CD4-positive, alpha-beta T cell (primary cell): ENCODE measurements around the gene KLRD1. TPM values are rescaled to one million over a fixed set of nuclear protein-coding genes. Genes with fewer than 3 reads are reported as not detected.

Experiments used
- ATAC-seq: fragments of 200-7000 bp; cut with Tn5 transposase; one replicate; pipeline ENCODE4 v1.10.0; 2022; ENCODE audit warnings: mild to moderate bottlenecking; ENCODE audit not compliant: poor library complexity
- CTCF ChIA-PET: fragments of 350-600 bp; sonication (Branson Sonifier 250); formaldehyde crosslinking; loops from one replicate; lab custom pipeline; 2021; ENCODE audit warnings: antibody characterized with exemption, inconsistent platforms; lab: Charles Lee
- POLR2A ChIA-PET: fragments of 350-600 bp; sonication (Branson Sonifier 250); formaldehyde crosslinking; loops from one replicate; lab custom pipeline; 2021; ENCODE audit warnings: antibody characterized with exemption, inconsistent platforms; lab: Charles Lee
- DNase-seq, 14 experiments: peaks; one replicate each; pipeline ENCODE4 v3.0.0-alpha.2; 2013 to 2020; ENCODE audit warnings: mixed read lengths in 2 of 14
- H3K27ac ChIP-seq, 2 donors: one replicate each; pipeline versions ENCODE4 v1.5.1 to v1.7.0; 2013; ENCODE audit warnings: low read length in 2 of 2, low read depth in 1 of 2, mild to moderate bottlenecking in 1 of 2
- H3K27me3 ChIP-seq, 2 experiments: 1 replicate in 1 of 2; 2 replicates in 1 of 2; pipeline versions ENCODE4 v1.6.1 to v1.7.0; 2013; ENCODE audit warnings: low read length in 2 of 2, control low read depth in 1 of 2, mild to moderate bottlenecking in 1 of 2, moderate library complexity in 1 of 2; ENCODE audit not compliant: insufficient read depth in 2 of 2, control insufficient read depth in 1 of 2
- H3K36me3 ChIP-seq: one replicate; pipeline ENCODE4 v1.6.1; 2013; ENCODE audit warnings: low read length, control low read depth; ENCODE audit not compliant: insufficient read depth
- H3K4me1 ChIP-seq: one replicate; pipeline ENCODE4 v1.6.1; 2013; ENCODE audit warnings: low read length, control low read depth; ENCODE audit not compliant: insufficient read depth
- H3K4me3 ChIP-seq: one replicate; pipeline ENCODE4 v1.5.1; 2013; ENCODE audit warnings: mild to moderate bottlenecking, low read length, moderate library complexity
- H3K9me3 ChIP-seq, 2 experiments: 1 replicate in 1 of 2; 2 replicates in 1 of 2; pipeline versions ENCODE4 v1.6.1 to v1.7.0; 2013; ENCODE audit warnings: low read length in 2 of 2, mild to moderate bottlenecking in 2 of 2, control low read depth in 1 of 2, moderate library complexity in 1 of 2; ENCODE audit not compliant: control insufficient read depth in 1 of 2, insufficient read depth in 1 of 2
- H3K27ac Mint-ChIP-seq: one replicate; pipeline ENCODE4 v1.8.0; 2020; ENCODE audit warnings: mixed read lengths
- H3K27me3 Mint-ChIP-seq: one replicate; pipeline ENCODE4 v1.8.0; 2021; ENCODE audit warnings: mixed read lengths
- H3K36me3 Mint-ChIP-seq: one replicate; pipeline ENCODE4 v1.8.0; 2021; ENCODE audit warnings: low read depth, mixed read lengths
- H3K4me1 Mint-ChIP-seq: one replicate; pipeline ENCODE4 v1.8.0; 2021; ENCODE audit warnings: low read depth, mixed read lengths
- H3K4me3 Mint-ChIP-seq: one replicate; pipeline ENCODE4 v1.8.0; 2020; ENCODE audit warnings: mild to moderate bottlenecking, mixed read lengths
- H3K9me3 Mint-ChIP-seq: one replicate; pipeline ENCODE4 v1.8.0; 2020; ENCODE audit warnings: mixed read lengths
- intact Hi-C, 2 experiments: fragments of 100-400 bp; cut with DNase I in 1 of 2; cut with micrococcal nuclease in 1 of 2; formaldehyde crosslinking; loops; one replicate each; pipeline versions ENCODE4 v1.15.1 to v1.9.0; 2023 to 2025; cut with DNase I, micrococcal nuclease
- total RNA-seq, 174 experiments: library from RNA in 2 of 174; stranded (reverse) in 2 of 174; gene quantifications; one replicate each; pipeline ENCODE4 v1.2.3 and lab custom pipeline; 2021 to 2026
- TF ChIP-seq, protein P1 (sequence below): fragments of 200-600 bp; IDR thresholded peaks from one replicate; pipeline ENCODE4 v1.8.0; 2022; ENCODE audit warnings: antibody characterized with exemption, mild to moderate bottlenecking

Gene KLRD1
- total RNA-seq, 2 experiments from 2014 or later, result 0.87 to 1.0 TPM

DNA sequence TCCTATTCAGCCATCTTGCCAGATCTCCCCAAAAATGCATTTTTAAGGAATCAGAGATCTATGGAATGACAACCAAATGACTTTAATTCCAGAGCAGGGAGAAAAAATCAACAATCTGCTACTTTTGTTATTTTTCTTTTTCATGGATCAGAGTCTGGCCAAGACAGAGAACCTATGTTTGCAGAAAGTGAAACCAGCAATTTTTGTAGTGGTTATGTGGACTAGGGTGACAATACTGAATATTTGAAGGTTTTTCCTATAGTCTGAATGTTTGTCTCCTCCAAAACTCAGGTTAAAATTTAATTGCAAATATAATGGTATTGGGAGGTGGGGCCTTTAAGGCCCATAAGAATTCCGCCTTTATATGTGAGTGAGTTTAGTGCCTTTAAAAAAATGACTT, 51.3 kb downstream of the KLRD1 start:
- Histone ChIP-seq H3K27me3 (peaks cover 3 to 6% of the 10 kb centered on the region in 2 experiments), H3K36me3 (no peaks in the 10 kb centered on the region), H3K4me3 (no peak overlapping the region), H3K9me3 (no peaks in the 10 kb centered on the region), H3K4me1 (peaks cover 4% of the 10 kb centered on the region), H3K27ac (no peak overlapping the region)
- intact Hi-C loops, result no loop called here
- Mint-ChIP-seq H3K27ac (no peak overlapping the region), H3K4me3 (no peak overlapping the region), H3K9me3 (no peaks in the 10 kb centered on the region), H3K27me3 (peaks cover 19% of the 10 kb centered on the region), H3K4me1 (peaks cover 5% of the 10 kb centered on the region), H3K36me3 (no peaks in the 10 kb centered on the region)
- no peak for ATAC-seq
- TF ChIP-seq, protein P1, sequence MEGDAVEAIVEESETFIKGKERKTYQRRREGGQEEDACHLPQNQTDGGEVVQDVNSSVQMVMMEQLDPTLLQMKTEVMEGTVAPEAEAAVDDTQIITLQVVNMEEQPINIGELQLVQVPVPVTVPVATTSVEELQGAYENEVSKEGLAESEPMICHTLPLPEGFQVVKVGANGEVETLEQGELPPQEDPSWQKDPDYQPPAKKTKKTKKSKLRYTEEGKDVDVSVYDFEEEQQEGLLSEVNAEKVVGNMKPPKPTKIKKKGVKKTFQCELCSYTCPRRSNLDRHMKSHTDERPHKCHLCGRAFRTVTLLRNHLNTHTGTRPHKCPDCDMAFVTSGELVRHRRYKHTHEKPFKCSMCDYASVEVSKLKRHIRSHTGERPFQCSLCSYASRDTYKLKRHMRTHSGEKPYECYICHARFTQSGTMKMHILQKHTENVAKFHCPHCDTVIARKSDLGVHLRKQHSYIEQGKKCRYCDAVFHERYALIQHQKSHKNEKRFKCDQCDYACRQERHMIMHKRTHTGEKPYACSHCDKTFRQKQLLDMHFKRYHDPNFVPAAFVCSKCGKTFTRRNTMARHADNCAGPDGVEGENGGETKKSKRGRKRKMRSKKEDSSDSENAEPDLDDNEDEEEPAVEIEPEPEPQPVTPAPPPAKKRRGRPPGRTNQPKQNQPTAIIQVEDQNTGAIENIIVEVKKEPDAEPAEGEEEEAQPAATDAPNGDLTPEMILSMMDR, result no peak
- POLR2A ChIA-PET, result no interaction called here
- CTCF ChIA-PET, result no interaction called here
- no peak for DNase-seq

DNA sequence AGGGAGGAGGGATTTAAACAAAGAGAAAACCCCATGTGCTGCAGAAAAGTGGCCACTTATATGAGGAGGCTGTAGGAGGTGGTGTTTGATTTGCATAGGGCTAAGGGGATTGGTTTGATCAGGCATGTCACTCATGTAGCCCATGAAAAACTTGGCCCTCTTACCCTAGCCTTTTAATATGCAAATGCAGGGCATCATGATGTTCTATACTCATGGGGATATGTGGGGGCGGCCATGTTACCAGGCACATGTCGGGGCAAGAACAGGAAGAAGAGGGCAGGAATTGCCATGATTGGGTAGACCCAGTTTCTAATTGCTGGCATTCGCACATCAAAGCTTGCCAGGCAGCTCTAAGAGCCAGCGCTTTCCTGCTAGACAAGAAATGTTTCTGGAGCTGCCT, 53.4 kb downstream of the KLRD1 start:
- DNase-seq (peak in 1 of 14 experiments; percentile 5), ATAC-seq (no peak)
- ChIA-PET CTCF (no interaction called here), POLR2A (no interaction called here)
- Histone ChIP-seq H3K4me1 (peaks cover 18% of the 10 kb centered on the region), H3K27me3 (peaks cover 0 to 2% of the 10 kb centered on the region in 2 experiments), H3K9me3 (no peaks in the 10 kb centered on the region), H3K27ac (no peak overlapping the region), H3K4me3 (no peak overlapping the region), H3K36me3 (no peaks in the 10 kb centered on the region)
- Mint-ChIP-seq H3K27ac (peak overlapping the region; percentile 0), H3K27me3 (peaks cover 11% of the 10 kb centered on the region), H3K36me3 (no peaks in the 10 kb centered on the region), H3K4me1 (peaks cover 5% of the 10 kb centered on the region), H3K9me3 (no peaks in the 10 kb centered on the region), H3K4me3 (peak overlapping the region; percentile 64)
- intact Hi-C loops, result loop anchor here (5.0 to 10.0 kb wide), 5 partner anchors 146 to 1124 kb away; partner anchors contain the start of genes GABARAPL1 (in 1 of the 2) and MAGOHB (in 1 of the 2)
- TF ChIP-seq, protein P1, result no peak

DNA sequence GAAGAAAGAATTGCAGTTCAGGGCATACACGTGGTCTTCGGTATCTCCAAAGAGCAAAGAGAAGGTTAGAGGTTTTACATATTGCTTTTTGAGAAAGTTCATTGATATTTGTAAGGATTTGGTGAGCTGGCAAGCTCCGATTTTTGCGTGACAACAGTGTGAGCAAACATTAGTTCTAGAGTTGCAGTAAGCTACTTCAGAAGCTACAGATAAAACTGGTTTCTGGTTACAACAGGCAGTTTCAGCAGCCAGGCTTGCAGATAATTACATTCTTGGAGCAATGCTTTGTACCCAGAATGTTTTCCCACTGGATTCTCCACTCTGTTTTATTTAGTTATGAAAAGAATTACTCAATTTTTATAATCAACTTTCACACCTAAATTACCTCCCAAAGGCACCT, 54.0 kb downstream of the KLRD1 start:
- H3K36me3 Mint-ChIP-seq, result no peaks in the 10 kb centered on the region
- H3K9me3 Mint-ChIP-seq, result no peaks in the 10 kb centered on the region
- Histone ChIP-seq H3K4me3 (no peak overlapping the region), H3K9me3 (no peaks in the 10 kb centered on the region), H3K4me1 (peaks cover 18% of the 10 kb centered on the region), H3K36me3 (no peaks in the 10 kb centered on the region), H3K27ac (no peak overlapping the region), H3K27me3 (peaks cover 0 to 2% of the 10 kb centered on the region in 2 experiments)
- TF ChIP-seq, protein P1, result no peak
- POLR2A ChIA-PET, result no interaction called here
- peaks cover 5% of the 10 kb centered on the region for H3K4me1 Mint-ChIP-seq
- H3K4me3 Mint-ChIP-seq, result peak overlapping the region; percentile 64
- intact Hi-C loops, result loop anchor here (5.0 to 10.0 kb wide), 5 partner anchors 147 to 1123 kb away; partner anchors contain the start of genes GABARAPL1 (in 1 of the 2) and MAGOHB (in 1 of the 2)
- DNase-seq (no peak), ATAC-seq (no peak)
- H3K27me3 Mint-ChIP-seq, result peaks cover 8% of the 10 kb centered on the region
- H3K27ac Mint-ChIP-seq, result no peak overlapping the region
- CTCF ChIA-PET, result no interaction called here
